Mesothelial cell of epicardium (in vitro differentiated cells): Measurements from ENCODE around the gene SPDYE17. TPM values are rescaled to one million over a fixed set of nuclear protein-coding genes. Genes with fewer than 3 reads are reported as not detected.
"Not testable (repeated sequence)": the region's sequence is repeated elsewhere in the genome, so short reads cannot be mapped to it uniquely, and the experiment has no call there.

Experiments used
- DNase-seq, 2 experiments: peaks; one replicate each; pipeline ENCODE4 v3.0.0; 2021; ENCODE audit warnings: low spot score in 2 of 2; ENCODE audit not compliant: unreplicated experiment in 2 of 2
- H3K27ac Mint-ChIP-seq: 2 replicates; pipeline ENCODE4 v1.8.0; 2021; ENCODE audit warnings: mixed read lengths
- H3K27me3 Mint-ChIP-seq: 2 replicates; pipeline ENCODE4 v1.8.0; 2021; ENCODE audit warnings: low read depth, mixed read lengths
- H3K36me3 Mint-ChIP-seq: 2 replicates; pipeline ENCODE4 v1.8.0; 2021; ENCODE audit warnings: mixed read lengths
- H3K4me1 Mint-ChIP-seq: 2 replicates; pipeline ENCODE4 v1.8.0; 2021; ENCODE audit warnings: mixed read lengths
- H3K4me3 Mint-ChIP-seq: 2 replicates; pipeline ENCODE4 v1.8.0; 2021; ENCODE audit warnings: mild to moderate bottlenecking, moderate library complexity, mixed read lengths
- H3K9me3 Mint-ChIP-seq: 2 replicates; pipeline ENCODE4 v1.8.0; 2021; ENCODE audit warnings: mixed read lengths
- total RNA-seq: library from RNA; stranded (reverse); gene quantifications from 3 replicates; pipeline ENCODE4 v1.2.1, GENCODE V29; 2021
- TF ChIP-seq, protein P1 (sequence below): fragments of 200-600 bp; sonication (generic); IDR thresholded peaks from one replicate; pipeline ENCODE4 v1.5.0; 2021; ENCODE audit warnings: antibody characterized with exemption; ENCODE audit not compliant: unreplicated experiment

The SPDYE17 gene
- total RNA-seq, 1 donor from 2014 or later = not detected

DNA sequence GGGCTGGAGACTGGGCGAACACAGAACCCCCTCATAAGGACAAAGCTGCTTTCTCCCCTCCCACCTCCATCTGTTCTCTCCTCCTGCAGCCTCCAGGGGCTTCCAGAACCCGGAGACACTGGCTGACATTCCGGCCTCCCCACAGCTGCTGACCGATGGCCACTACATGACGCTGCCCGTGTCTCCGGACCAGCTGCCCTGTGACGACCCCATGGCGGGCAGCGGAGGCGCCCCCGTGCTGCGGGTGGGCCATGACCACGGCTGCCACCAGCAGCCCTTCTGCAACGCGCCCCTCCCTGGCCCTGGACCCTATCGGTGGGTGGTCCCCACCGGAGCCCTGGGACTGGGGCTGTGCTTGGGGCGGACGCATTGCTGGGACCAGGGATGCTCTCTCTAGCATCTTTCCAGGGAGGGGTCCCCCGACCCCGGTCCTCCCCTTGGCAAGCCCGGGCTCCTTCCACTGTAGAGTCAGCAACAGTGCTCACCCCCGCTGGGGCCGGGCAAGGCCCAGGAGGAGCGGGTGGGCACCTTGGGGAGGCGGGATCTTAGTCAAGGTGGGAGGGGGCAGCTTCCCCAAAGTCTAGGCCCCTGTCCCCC lies 26.6 kb downstream of the SPDYE17 start:
- not testable (repeated sequence) for H3K9me3 Mint-ChIP-seq, H3K36me3 Mint-ChIP-seq, H3K27me3 Mint-ChIP-seq, DNase-seq, H3K27ac Mint-ChIP-seq, H3K4me3 Mint-ChIP-seq, H3K4me1 Mint-ChIP-seq

DNA sequence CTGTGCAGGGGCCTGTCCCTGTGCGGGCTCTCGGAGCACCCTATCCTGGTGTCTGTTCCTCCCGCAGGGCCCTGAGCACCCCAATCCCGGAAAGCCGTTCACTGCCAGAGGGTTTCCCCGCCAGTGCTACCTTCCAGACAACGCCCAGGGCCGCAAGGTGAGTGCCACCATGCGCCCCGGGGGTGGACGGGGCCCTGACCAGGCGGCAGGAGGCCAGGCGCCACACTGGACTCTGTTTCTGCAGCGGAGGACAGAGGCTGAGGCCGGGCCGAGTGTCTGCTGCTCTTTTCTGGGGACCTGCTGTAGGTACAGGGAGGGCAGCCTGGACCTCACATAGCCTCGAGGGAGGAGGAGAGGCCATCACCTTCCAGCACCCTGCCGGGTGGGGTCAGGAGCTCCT lies 28.0 kb downstream of the SPDYE17 start:
- H3K36me3 Mint-ChIP-seq, H3K27ac Mint-ChIP-seq, H3K4me3 Mint-ChIP-seq, H3K4me1 Mint-ChIP-seq, H3K27me3 Mint-ChIP-seq, H3K9me3 Mint-ChIP-seq, DNase-seq: not testable (repeated sequence)

DNA sequence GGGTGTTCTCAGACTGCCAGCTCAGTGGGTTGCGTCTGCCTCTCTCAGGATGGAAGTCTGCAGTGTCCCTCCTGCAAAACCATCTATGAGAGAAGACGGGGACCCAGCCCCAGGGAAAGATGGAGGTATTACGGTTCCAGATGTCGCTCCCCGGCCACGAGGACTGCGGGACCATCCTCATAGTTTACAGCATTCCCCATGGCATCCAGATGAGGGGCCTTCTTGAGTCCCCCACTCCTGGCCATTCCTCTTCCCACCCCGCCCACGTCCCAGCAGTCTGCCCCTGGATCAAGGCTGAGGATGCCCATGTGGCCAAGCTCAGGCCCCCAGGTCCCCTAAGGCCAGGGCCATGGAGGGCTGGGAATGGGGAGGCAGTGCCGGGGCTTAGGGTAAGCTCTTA lies 28.9 kb downstream of the SPDYE17 start:
- not testable (repeated sequence) for H3K4me3 Mint-ChIP-seq, DNase-seq, H3K9me3 Mint-ChIP-seq, H3K4me1 Mint-ChIP-seq, H3K27ac Mint-ChIP-seq, H3K27me3 Mint-ChIP-seq, H3K36me3 Mint-ChIP-seq

DNA sequence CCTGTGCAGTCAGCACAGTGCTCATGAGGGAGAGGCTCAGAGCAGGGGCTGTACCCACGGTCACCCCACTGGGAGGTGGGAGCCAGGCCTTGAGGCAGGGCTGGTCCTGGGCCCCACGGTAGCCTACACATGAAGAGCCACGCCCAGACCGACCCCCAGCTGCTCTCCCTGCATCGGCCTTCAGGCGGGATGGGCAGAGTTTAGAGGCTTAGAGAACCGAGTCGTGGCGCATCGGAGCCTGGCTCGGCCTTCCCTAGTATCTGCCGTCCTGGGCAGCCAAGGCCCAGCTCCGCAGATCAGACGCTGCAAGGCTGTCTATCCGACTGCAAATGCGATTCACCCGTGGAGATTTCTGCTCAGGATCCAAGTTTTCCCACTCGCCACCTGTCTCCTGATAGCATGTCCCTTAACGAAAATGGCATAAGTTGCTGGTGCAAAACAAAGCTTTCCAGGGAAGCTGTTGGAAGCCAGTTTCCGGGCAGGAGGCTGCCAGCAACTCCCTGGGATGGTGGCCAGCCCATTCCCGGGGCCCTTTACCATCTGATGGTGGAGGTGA lies 29.4 kb downstream of the SPDYE17 start:
- H3K27ac Mint-ChIP-seq, H3K36me3 Mint-ChIP-seq, H3K9me3 Mint-ChIP-seq, H3K4me1 Mint-ChIP-seq, H3K4me3 Mint-ChIP-seq, H3K27me3 Mint-ChIP-seq, DNase-seq: not testable (repeated sequence)

DNA sequence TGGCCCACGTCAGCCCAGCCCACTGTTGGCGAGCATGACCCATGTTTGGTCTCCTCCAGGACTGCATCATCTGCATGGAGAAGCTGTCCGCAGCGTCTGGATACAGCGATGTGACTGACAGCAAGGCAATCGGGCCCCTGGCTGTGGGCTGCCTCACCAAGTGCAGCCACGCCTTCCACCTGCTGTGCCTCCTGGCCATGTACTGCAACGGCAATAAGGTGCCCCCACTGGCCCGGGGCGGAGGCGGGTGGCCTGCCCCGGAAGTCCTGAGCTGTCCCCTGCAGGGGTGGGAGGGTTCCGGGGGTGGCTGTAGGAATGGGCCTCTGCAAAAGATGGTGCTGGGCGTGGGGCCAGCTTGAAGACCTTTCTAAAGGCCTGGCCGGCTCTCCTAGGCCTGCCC lies 30.1 kb downstream of the SPDYE17 start:
- not testable (repeated sequence) for H3K27me3 Mint-ChIP-seq, H3K4me3 Mint-ChIP-seq, H3K27ac Mint-ChIP-seq, H3K9me3 Mint-ChIP-seq, H3K4me1 Mint-ChIP-seq, DNase-seq, H3K36me3 Mint-ChIP-seq

DNA sequence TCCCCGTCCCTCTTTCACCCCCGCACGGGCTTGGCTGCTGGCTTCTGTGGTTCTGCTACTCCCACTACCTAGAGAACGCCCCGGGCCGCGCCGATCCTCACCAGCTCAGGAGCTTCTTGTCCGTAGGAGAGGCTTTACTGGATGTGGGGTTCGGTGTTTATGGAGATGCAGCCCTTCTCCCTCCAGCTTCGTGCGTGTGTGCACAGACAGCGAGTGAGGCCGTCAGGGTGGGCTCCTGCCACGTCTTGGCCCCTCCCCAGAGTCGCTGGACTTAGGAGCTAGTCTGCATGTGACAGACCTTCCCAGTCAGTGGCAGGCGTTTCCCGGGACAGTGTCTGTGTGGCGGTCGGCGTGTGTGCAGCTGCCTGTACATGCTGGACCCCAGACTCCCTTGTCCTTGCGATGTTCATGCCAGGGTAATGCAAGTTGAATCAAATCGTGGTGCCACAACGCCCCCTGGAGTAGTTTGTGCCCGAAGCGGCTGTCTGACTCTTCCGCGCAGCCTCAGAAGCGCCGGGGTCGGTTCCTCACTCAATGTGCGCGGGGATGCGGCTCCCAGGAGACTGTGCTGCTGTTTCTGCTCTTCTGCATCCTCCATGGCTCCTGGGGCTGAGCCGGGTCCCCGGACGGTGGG lies 32.6 kb downstream of the SPDYE17 start:
- not testable (repeated sequence) for H3K36me3 Mint-ChIP-seq, H3K4me3 Mint-ChIP-seq, H3K4me1 Mint-ChIP-seq, DNase-seq, H3K27ac Mint-ChIP-seq, H3K9me3 Mint-ChIP-seq, H3K27me3 Mint-ChIP-seq

DNA sequence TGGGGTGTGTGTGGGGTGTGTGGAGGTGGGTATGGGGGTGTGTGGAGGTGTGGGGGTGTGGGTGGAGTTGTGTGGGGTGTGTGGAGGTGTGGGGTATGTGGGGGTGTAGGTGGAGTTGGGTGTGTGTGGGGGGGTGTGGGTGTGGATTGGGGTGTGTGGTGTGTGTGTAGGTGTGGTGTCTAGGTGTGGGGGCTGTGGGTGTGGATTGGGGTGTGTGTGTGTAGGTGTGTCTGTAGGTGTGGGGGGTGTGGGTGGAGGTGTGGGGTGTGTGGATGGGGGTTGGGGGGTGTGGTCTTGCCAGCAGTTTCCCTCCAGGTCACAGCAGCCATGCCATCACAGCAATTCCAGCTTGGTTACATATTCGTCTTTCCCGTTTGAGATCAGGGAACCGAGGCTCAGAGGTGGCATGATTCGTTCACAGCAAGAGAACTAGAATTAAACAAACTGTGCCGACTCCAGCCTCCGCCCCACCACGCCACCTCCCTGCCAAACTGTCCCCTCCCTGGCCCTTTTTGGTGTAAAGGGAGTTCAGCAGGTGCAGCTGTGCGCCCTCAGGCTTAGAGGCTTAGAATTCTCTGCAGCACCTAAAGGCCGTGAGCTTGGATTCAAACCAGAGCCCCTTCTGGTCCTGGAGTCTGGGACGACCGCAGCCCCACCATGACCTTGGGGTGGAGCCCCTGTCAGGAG lies 33.3 kb downstream of the SPDYE17 start:
- not testable (repeated sequence) for H3K27me3 Mint-ChIP-seq, DNase-seq, H3K4me3 Mint-ChIP-seq, H3K9me3 Mint-ChIP-seq, H3K27ac Mint-ChIP-seq, H3K36me3 Mint-ChIP-seq, H3K4me1 Mint-ChIP-seq

DNA sequence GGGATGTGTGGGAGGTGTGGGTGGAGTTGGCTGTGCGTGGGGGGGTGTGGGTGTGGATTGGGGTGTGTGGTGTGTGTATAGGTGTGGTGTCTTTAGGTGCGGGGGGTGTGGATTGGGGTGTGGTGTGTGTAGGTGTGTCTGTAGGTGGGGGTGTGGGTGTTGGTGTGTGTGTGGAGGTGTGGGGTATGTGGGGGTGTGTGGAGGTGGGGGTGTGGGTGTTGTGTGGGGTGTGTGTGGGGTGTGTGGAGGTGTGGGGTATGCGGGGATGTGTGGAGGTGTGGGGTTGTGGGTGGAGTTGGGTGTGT lies 33.9 kb downstream of the SPDYE17 start:
- TF ChIP-seq, protein P1, sequence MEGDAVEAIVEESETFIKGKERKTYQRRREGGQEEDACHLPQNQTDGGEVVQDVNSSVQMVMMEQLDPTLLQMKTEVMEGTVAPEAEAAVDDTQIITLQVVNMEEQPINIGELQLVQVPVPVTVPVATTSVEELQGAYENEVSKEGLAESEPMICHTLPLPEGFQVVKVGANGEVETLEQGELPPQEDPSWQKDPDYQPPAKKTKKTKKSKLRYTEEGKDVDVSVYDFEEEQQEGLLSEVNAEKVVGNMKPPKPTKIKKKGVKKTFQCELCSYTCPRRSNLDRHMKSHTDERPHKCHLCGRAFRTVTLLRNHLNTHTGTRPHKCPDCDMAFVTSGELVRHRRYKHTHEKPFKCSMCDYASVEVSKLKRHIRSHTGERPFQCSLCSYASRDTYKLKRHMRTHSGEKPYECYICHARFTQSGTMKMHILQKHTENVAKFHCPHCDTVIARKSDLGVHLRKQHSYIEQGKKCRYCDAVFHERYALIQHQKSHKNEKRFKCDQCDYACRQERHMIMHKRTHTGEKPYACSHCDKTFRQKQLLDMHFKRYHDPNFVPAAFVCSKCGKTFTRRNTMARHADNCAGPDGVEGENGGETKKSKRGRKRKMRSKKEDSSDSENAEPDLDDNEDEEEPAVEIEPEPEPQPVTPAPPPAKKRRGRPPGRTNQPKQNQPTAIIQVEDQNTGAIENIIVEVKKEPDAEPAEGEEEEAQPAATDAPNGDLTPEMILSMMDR = no peak
- no peak for DNase-seq
- Mint-ChIP-seq H3K9me3 (no peaks in the 10 kb centered on the region), H3K4me3 (no peak overlapping the region), H3K27me3 (no peaks in the 10 kb centered on the region), H3K4me1 (no peaks in the 10 kb centered on the region), H3K36me3 (no peaks in the 10 kb centered on the region), H3K27ac (no peak overlapping the region)

DNA sequence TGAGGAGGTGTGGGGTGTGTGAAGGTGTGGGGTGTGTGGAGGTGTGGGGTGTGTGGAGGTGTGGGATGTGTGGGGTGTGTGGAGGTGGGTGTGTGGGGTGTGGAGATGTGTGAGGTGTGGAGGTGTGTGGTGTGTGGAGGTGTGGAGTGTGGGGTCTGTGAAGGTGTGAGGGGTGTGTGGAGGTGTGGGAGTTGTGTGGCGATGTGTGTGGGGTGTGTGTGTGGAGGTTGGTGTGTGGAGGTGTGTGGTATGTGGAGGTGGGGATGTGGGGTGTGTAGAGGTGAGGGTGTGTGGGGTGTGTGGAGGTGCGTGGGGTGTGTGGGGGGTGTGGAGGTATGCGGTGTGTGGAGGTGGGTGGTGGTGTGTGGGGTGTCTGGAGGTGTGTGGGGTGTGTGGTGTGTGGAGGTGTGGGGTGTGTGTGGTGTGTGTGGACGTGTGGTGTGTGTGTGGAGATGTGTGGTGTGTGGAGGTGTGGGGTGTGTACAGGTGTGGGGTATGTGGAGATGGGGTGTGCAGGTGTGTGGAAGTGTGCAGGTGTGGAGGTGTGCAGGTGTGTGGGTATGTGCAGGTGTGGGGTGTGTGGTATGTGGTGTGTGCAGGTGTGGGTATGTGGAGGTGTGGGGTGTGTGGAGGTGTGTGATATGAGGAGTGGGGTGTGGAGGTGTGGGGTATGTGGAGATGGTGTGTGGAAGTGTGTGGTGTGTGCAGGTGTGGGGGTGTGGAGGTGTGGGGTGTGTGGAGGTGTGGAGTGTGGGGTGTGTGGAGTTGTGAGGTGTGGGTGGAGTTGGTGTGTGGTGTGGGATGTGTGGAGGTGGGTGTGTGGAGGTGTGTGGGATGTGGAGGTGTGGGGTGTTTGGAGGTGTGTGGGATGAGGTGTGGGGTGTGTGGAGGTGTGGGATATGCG lies 34.5 kb downstream of the SPDYE17 start:
- Mint-ChIP-seq H3K4me1 (no peaks in the 10 kb centered on the region), H3K4me3 (no peak overlapping the region), H3K9me3 (no peaks in the 10 kb centered on the region), H3K36me3 (no peaks in the 10 kb centered on the region), H3K27me3 (no peaks in the 10 kb centered on the region), H3K27ac (no peak overlapping the region)
- DNase-seq = no peak
- TF ChIP-seq, protein P1 = no peak

DNA sequence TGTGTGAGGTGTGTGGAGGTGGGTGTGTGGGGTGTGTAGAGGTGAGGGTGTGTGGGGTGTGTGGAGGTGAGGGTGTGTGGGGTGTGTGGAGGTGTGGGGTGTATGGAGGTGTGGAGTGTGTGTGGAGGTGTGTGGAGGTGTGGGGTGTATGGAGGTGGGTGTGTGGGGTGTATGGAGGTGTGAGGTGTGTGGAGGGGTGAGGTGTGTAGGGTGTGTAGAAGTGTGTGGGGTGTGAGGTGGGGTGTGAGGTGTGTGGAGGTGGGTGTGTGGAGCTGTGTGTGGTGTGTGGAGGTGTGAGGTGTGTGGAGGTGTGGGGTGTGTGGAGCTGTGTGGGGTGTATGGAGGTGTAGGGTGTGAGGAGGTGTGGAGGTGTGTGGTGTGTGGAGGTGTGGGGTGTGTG lies 35.2 kb downstream of the SPDYE17 start:
- not testable (repeated sequence) for H3K4me1 Mint-ChIP-seq, H3K36me3 Mint-ChIP-seq, H3K9me3 Mint-ChIP-seq, DNase-seq, H3K27me3 Mint-ChIP-seq, H3K4me3 Mint-ChIP-seq, H3K27ac Mint-ChIP-seq

DNA sequence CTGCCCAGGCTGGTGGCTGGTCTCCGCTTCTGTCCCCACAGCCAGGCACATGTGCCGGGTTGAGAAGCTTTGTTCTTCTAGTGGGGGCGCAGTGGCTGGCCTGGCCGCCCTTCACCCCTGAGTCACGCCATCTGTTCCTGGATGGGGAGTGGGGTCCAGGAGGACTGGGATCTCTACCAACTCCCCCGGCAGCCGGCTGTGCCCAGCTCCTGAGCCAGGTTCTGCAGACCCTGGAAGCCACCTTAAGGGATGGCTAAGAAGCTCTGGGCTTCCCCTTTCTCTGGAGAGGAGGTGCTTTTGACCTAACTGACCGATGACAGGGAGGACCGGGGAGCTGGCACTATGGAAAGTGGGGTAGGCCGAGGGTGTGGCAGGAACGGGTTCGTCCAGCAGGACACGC lies 37.9 kb downstream of the SPDYE17 start:
- not testable (repeated sequence) for H3K4me1 Mint-ChIP-seq, H3K4me3 Mint-ChIP-seq, H3K27ac Mint-ChIP-seq, H3K9me3 Mint-ChIP-seq, DNase-seq, H3K36me3 Mint-ChIP-seq, H3K27me3 Mint-ChIP-seq
